ENCODE data around the gene TNFRSF4. TPM values are rescaled to one million over a fixed set of nuclear protein-coding genes. Genes with fewer than 3 reads are reported as not detected.

The TNFRSF4 gene
- total and polyA plus RNA-seq, 2 of the 8 experiments (the other 6 are each of a cell fraction or from before 2014, with no cell fraction given) = 0.06 TPM; not detected in 1

- H3K79me2 ChIP-seq (ENCODE audit: control insufficient read depth in 1 of 2, insufficient read depth in 2 of 2, low read length in 2 of 2) = no peaks in the 10 kb centered on the region
- no peak overlapping the region for H2BK20ac ChIP-seq (ENCODE audit: low read length)
- H3K56ac ChIP-seq (replicated peaks; ENCODE audit: insufficient read length, low read depth, low read length) = no peak overlapping the region
- H2AK5ac ChIP-seq (ENCODE audit: low read depth, low read length) = no peak overlapping the region
- no peak overlapping the region for H3K27ac ChIP-seq (ENCODE audit: low read depth, low read length)
- H3K4me1 ChIP-seq (replicated peaks in 1 of 4; ENCODE audit: control insufficient read depth in 3 of 4, insufficient read depth in 4 of 4, low read length in 3 of 4) = peaks cover 0 to 13% (median 5%) of the 10 kb centered on the region in 4 experiments; a peak in 6 of 7 replicates
- H3K27me3 ChIP-seq (replicated peaks in 1 of 4; ENCODE audit: control insufficient read depth in 3 of 4, extremely low read depth in 1 of 4, insufficient read depth in 3 of 4, low read length in 3 of 4) = peaks cover 0 to 19% (median 15%) of the 10 kb centered on the region in 4 experiments; a peak in 6 of 7 replicates
- FAIRE-seq (no peak), DNase-seq (ENCODE audit: low read depth in 1 of 2, low spot score in 2 of 2) (no peak)
- peaks cover 8% of the 10 kb centered on the region; the same call in 1 of the 2 replicates for H3K23me2 ChIP-seq (ENCODE audit: low read depth, low read length)
- no peak overlapping the region for H4K8ac ChIP-seq (ENCODE audit: extremely low read depth, insufficient read depth, low read length)
- POLR2A ChIA-PET (ENCODE audit: partially characterized antibody) = interaction anchor here (0.9 kb wide), 1 partner anchor 162 kb away, joined by 4 read pairs; no protein-coding TSS in a partner anchor
- H3K79me1 ChIP-seq (ENCODE audit: low read depth, low read length) = no peaks in the 10 kb centered on the region
- H3K9ac ChIP-seq (replicated peaks in 1 of 4; ENCODE audit: extremely low read depth in 1 of 4, low read depth in 3 of 4, low read length in 3 of 4) = no peak overlapping the region
- H2BK12ac ChIP-seq (ENCODE audit: low read depth, low read length) = no peak overlapping the region
- H2BK120ac ChIP-seq (replicated peaks; ENCODE audit: low read depth, low read length) = no peak overlapping the region
- H3K18ac ChIP-seq (ENCODE audit: extremely low read depth, low read length) = no peak overlapping the region
- H4K5ac ChIP-seq (ENCODE audit: insufficient read length, low read depth, low read length) = no peak overlapping the region
- H4K91ac ChIP-seq (replicated peaks; ENCODE audit: insufficient read length, low read length) = no peak overlapping the region
- H3K4me2 ChIP-seq (ENCODE audit: insufficient read depth in 1 of 2, low read depth in 2 of 2, low read length in 2 of 2) = no peak overlapping the region
- WGBS, 2 experiments (ENCODE audit: extremely low coverage in 1 of 2, insufficient coverage in 1 of 2, insufficient read length in 1 of 2, insufficient replicate concordance in 2 of 2, low coverage in 1 of 2, low lambda C conversion rate in 2 of 2, missing lambda C conversion rate in 1 of 2) = 82% methylated on average over 11 of the region's 11 CpGs; no CpG with 5 or more reads in 1 of the 2 experiments
- H3K14ac ChIP-seq (ENCODE audit: insufficient read length) = no peak overlapping the region
- H3K23ac ChIP-seq (ENCODE audit: insufficient read length) = no peak overlapping the region
- no peak for TF ChIP-seq TAF7 (optimal IDR thresholded peaks at IDR 0.05; ENCODE audit: borderline replicate concordance, low read depth, low read length)
- no peak for TF ChIP-seq PHF8 (conservative IDR thresholded peaks at IDR 0.05; ENCODE audit: low read depth, low read length)
- no peak for TF ChIP-seq CHD1 (IDR thresholded peaks at IDR 0.05; ENCODE audit: low read depth, low read length)
- TF ChIP-seq TBP (IDR thresholded peaks at IDR 0.05; ENCODE audit: low read depth, low read length) = no peak
- TF ChIP-seq SP2 (IDR thresholded peaks at IDR 0.05; ENCODE audit: low read length) = no peak
- TF ChIP-seq ATF3 (IDR thresholded peaks at IDR 0.05; ENCODE audit: insufficient read depth, low read depth, low read length) = no peak
- no peak for TF ChIP-seq EZH2 (IDR thresholded peaks at IDR 0.05; ENCODE audit: low read depth, low read length, severe bottlenecking)
- no peak for TF ChIP-seq TAF1 (IDR thresholded peaks at IDR 0.05; ENCODE audit: low read depth, low read length)
- TF ChIP-seq GTF2F1 (IDR thresholded peaks at IDR 0.05; ENCODE audit: borderline replicate concordance, low read depth, low read length) = no peak
- no peak for TF ChIP-seq JUN (IDR thresholded peaks at IDR 0.05; ENCODE audit: low read depth, low read length)
- no peak for TF ChIP-seq SIRT6 (IDR thresholded peaks at IDR 0.05; ENCODE audit: low read length)
- no peak for TF ChIP-seq POU5F1 (IDR thresholded peaks at IDR 0.05; ENCODE audit: low read depth, low read length)
- no peak for TF ChIP-seq SUZ12 (IDR thresholded peaks at IDR 0.05; ENCODE audit: low read length)
- no peak overlapping the region for H3K4me3 ChIP-seq (ENCODE audit: extremely low read depth in 1 of 4, insufficient read depth in 2 of 4, low read depth in 3 of 4, low read length in 4 of 4)
- H3K36me3 ChIP-seq (ENCODE audit: control insufficient read depth in 2 of 4, insufficient read depth in 4 of 4, low read length in 3 of 4) = no peaks in the 10 kb centered on the region
- H4K20me1 ChIP-seq (replicated peaks in 1 of 2; ENCODE audit: control insufficient read depth in 1 of 2, insufficient read depth in 2 of 2, low read length in 2 of 2) = no peaks in the 10 kb centered on the region
- CTCF ChIA-PET (ENCODE audit: partially characterized antibody) = interaction anchor here (0.8 to 1.9 kb wide), 10 partner anchors 12 to 145 kb away, joined by 3 to 6 read pairs (median 3); no protein-coding TSS in a partner anchor
- H2BK5ac ChIP-seq (ENCODE audit: low read depth, low read length) = no peak overlapping the region
- no peaks in the 10 kb centered on the region for H3K9me3 ChIP-seq (ENCODE audit: insufficient read depth in 2 of 2, low read depth in 1 of 2, low read length in 1 of 2)
- H2BK15ac ChIP-seq (ENCODE audit: low read length) = no peak overlapping the region
- no peak overlapping the region for H3K4ac ChIP-seq (replicated peaks; ENCODE audit: insufficient read length, low read depth, low read length)
- no peak overlapping the region for H2AFZ ChIP-seq (ENCODE audit: low read length)
Measured at GRCh38 chr1:1207571-1207892, 6.4 kb downstream of the TNFRSF4 start.
